ENCODE data around the gene FUOM. TPM values are rescaled to one million over a fixed set of nuclear protein-coding genes. Genes with fewer than 3 reads are reported as not detected.

FUOM gene
- polyA plus RNA-seq, 3 donors: 29.8 to 56.8 (median 39.0) TPM

DNA sequence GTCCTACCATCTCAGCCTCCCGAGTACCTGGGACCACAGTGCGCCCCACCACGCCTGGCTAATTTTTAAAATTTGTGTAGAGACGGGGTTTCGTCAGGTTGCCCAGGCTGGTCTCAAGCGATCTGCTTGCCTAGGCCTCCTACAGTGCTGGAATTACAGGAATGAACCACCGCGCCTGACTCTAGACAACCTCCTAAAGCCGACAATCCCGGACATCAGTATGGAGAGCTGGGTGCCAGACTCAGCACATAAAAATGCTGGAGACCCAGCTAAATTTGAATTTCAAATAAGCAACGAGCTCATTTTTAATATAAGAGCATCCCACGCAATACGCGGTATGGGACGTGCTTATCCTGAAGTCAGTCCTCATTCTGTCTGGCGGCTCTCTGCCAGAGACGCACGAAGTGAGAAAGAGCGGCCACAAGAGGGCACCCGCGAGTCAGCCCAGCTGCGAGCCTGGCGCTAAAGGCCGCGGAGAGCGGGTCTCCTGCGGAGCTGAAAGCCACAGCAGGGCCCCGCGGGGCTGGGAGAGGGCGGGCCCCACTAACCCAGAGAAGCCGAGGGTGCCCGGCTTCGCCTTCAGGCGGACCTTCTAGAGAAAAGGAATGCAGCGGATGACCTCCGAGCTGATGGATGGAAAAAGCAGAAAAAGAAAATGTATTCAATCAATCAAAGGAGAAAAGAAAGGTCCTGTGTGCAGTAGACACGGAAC, 28.2 kb downstream of the FUOM start:
- Mint-ChIP-seq H3K27me3 (ENCODE audit: low read depth in 3 of 3) (peaks cover 80 to 89% (median 87%) of the 10 kb centered on the region in 3 donors), H3K27ac (peak overlapping the region in 1 of 7 donors; percentile 41), H3K4me1 (peaks cover 5% of the 10 kb centered on the region), H3K9me3 (peaks cover 0 to 30% (median 6%) of the 10 kb centered on the region in 7 donors), H3K36me3 (no peaks in the 10 kb centered on the region), H3K4me3 (peak overlapping the region in 1 of 2 donors; percentile 78)
- H3K9ac ChIP-seq (ENCODE audit: insufficient read depth, low read length, poor library complexity, severe bottlenecking): no peak overlapping the region
- no peaks in the 10 kb centered on the region for H3K36me3 ChIP-seq (replicated peaks in 1 of 2; ENCODE audit: control insufficient read depth in 1 of 2, insufficient read depth in 2 of 2, low read length in 2 of 2)
- intact Hi-C loops (cut with micrococcal nuclease): loop anchor here (5.0 to 10.0 kb wide), 4 partner anchors 185 to 365 kb away; partner anchors contain the start of gene CYP2E1 (in 1 of the 2)
- H4K20me1 ChIP-seq (ENCODE audit: insufficient read depth, low read length): no peaks in the 10 kb centered on the region
- peaks cover 27 to 82% of the 10 kb centered on the region in 2 donors for H3K27me3 ChIP-seq (ENCODE audit: control insufficient read depth in 2 of 2, insufficient read depth in 2 of 2, low read length in 2 of 2)
- TF ChIP-seq, protein P1, sequence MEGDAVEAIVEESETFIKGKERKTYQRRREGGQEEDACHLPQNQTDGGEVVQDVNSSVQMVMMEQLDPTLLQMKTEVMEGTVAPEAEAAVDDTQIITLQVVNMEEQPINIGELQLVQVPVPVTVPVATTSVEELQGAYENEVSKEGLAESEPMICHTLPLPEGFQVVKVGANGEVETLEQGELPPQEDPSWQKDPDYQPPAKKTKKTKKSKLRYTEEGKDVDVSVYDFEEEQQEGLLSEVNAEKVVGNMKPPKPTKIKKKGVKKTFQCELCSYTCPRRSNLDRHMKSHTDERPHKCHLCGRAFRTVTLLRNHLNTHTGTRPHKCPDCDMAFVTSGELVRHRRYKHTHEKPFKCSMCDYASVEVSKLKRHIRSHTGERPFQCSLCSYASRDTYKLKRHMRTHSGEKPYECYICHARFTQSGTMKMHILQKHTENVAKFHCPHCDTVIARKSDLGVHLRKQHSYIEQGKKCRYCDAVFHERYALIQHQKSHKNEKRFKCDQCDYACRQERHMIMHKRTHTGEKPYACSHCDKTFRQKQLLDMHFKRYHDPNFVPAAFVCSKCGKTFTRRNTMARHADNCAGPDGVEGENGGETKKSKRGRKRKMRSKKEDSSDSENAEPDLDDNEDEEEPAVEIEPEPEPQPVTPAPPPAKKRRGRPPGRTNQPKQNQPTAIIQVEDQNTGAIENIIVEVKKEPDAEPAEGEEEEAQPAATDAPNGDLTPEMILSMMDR (IDR thresholded peaks at IDR 0.05): peak; percentile 97
- H3K4me2 ChIP-seq (replicated peaks; ENCODE audit: extremely low read depth, low read length, poor library complexity, severe bottlenecking): peak overlapping the region; percentile 54
- no peak overlapping the region for H3K4me3 ChIP-seq (replicated peaks in 1 of 3; ENCODE audit: low read depth in 2 of 3, low read length in 3 of 3)
- H3K9me3 ChIP-seq (replicated peaks in 1 of 2; ENCODE audit: control insufficient read depth in 1 of 2, insufficient read depth in 1 of 2, low read length in 2 of 2): peaks cover 2 to 25% of the 10 kb centered on the region in 2 donors
- H3K4me1 ChIP-seq (ENCODE audit: control insufficient read depth in 1 of 2, insufficient read depth in 2 of 2, low read length in 2 of 2): peaks cover 4 to 15% of the 10 kb centered on the region in 2 donors
- H3K79me2 ChIP-seq (ENCODE audit: insufficient read depth, low read length): no peaks in the 10 kb centered on the region
- 13% methylated on average over 35 of the region's 37 CpGs for WGBS (ENCODE audit: insufficient coverage)
- peak; percentile 69 to 79 (median 75) for DNase-seq
- H2AFZ ChIP-seq (ENCODE audit: insufficient read depth, low read depth, low read length, poor library complexity, severe bottlenecking): peak overlapping the region; percentile 51
- H3K27ac ChIP-seq (ENCODE audit: low read depth in 1 of 2, low read length in 2 of 2): no peak overlapping the region

GRCh38 chr10:133328358-133329343, 29.2 kb downstream of the FUOM start:
- intact Hi-C loops (cut with micrococcal nuclease): loop anchor here (5.0 to 10.0 kb wide), 4 partner anchors 184 to 364 kb away; partner anchors contain the start of gene CYP2E1 (in 1 of the 2)
- no peak overlapping the region for H3K4me2 ChIP-seq (replicated peaks; ENCODE audit: extremely low read depth, low read length, poor library complexity, severe bottlenecking)
- H3K27ac Mint-ChIP-seq: no peak overlapping the region
- H3K4me1 Mint-ChIP-seq: peaks cover 2% of the 10 kb centered on the region
- H4K20me1 ChIP-seq (ENCODE audit: insufficient read depth, low read length): no peaks in the 10 kb centered on the region
- H3K4me3 ChIP-seq (replicated peaks in 1 of 3; ENCODE audit: low read depth in 2 of 3, low read length in 3 of 3): no peak overlapping the region
- peaks cover 0 to 24% (median 4%) of the 10 kb centered on the region in 7 donors for H3K9me3 Mint-ChIP-seq
- WGBS (ENCODE audit: insufficient coverage): 86% methylated on average over 14 of the region's 15 CpGs
- H3K9ac ChIP-seq (ENCODE audit: insufficient read depth, low read length, poor library complexity, severe bottlenecking): no peak overlapping the region
- no peaks in the 10 kb centered on the region for H3K36me3 Mint-ChIP-seq
- H2AFZ ChIP-seq (ENCODE audit: insufficient read depth, low read depth, low read length, poor library complexity, severe bottlenecking): no peak overlapping the region
- no peaks in the 10 kb centered on the region for H3K36me3 ChIP-seq (replicated peaks in 1 of 2; ENCODE audit: control insufficient read depth in 1 of 2, insufficient read depth in 2 of 2, low read length in 2 of 2)
- peaks cover 27 to 77% of the 10 kb centered on the region in 2 donors for H3K27me3 ChIP-seq (ENCODE audit: control insufficient read depth in 2 of 2, insufficient read depth in 2 of 2, low read length in 2 of 2)
- no peak for DNase-seq
- H3K27me3 Mint-ChIP-seq (ENCODE audit: low read depth in 3 of 3): peaks cover 74 to 93% (median 80%) of the 10 kb centered on the region in 3 donors
- H3K79me2 ChIP-seq (ENCODE audit: insufficient read depth, low read length): no peaks in the 10 kb centered on the region
- H3K27ac ChIP-seq (ENCODE audit: low read depth in 1 of 2, low read length in 2 of 2): no peak overlapping the region
- H3K4me3 Mint-ChIP-seq: peak overlapping the region in 1 of 2 donors; percentile 78
- H3K4me1 ChIP-seq (ENCODE audit: control insufficient read depth in 1 of 2, insufficient read depth in 2 of 2, low read length in 2 of 2): peaks cover 4 to 15% of the 10 kb centered on the region in 2 donors
- TF ChIP-seq, protein P1 (IDR thresholded peaks at IDR 0.05): no peak
- H3K9me3 ChIP-seq (replicated peaks in 1 of 2; ENCODE audit: control insufficient read depth in 1 of 2, insufficient read depth in 1 of 2, low read length in 2 of 2): peaks cover 0 to 20% of the 10 kb centered on the region in 2 donors
